PC-3 (cell line): Measurements from ENCODE around the gene KCNQ2. TPM values are rescaled to one million over a fixed set of nuclear protein-coding genes. Genes with fewer than 3 reads are reported as not detected.

Experiments
- ATAC-seq: fragments of 200-7000 bp; cut with Tn5 transposase; 2 replicates; pipeline ENCODE4 v1.9.1; 2020; ENCODE audit warnings: mild to moderate bottlenecking, moderate library complexity
- BruUV-seq: library from RNA; stranded (reverse); fragments of 400-500 nt; replicated peaks from 2 replicates; lab custom pipeline; 2021; lab: Mats Ljungman, UMichigan
- CTCF ChIA-PET: fragments of 300-600 bp; sonication (Branson Sonifier 250); formaldehyde crosslinking; loops from one replicate; lab custom pipeline; 2022; ENCODE audit warnings: antibody characterized with exemption; lab: Charles Lee
- POLR2A ChIA-PET: fragments of 300-600 bp; sonication (Branson Sonifier 250); formaldehyde crosslinking; loops from one replicate; lab custom pipeline; 2022; ENCODE audit warnings: antibody characterized with exemption; ENCODE audit not compliant: unreplicated experiment; lab: Charles Lee
- DNase-seq: peaks from one replicate; pipeline ENCODE4 v3.0.0-alpha.2; 2015
- H2AFZ ChIP-seq: fragments of 300-600 bp; sonication (generic); 2 replicates; pipeline ENCODE4 v1.6.0; 2016; ENCODE audit warnings: antibody characterized with exemption, low read length
- H3F3A ChIP-seq: fragments of 300-600 bp; sonication (generic); one replicate; pipeline ENCODE4 v1.6.0; 2017; ENCODE audit warnings: antibody characterized with exemption, low read length, control low read depth, mild to moderate bottlenecking; ENCODE audit not compliant: unreplicated experiment
- H3K27ac ChIP-seq: fragments of 300-600 bp; sonication (generic); 2 replicates; pipeline ENCODE4 v1.5.1; 2016; ENCODE audit warnings: mild to moderate bottlenecking, low read length
- H3K27me3 ChIP-seq: fragments of 300-600 bp; sonication (generic); 2 replicates; pipeline ENCODE4 v1.6.1; 2016; ENCODE audit warnings: low read length, mixed read lengths
- H3K36me3 ChIP-seq: fragments of 300-600 bp; sonication (generic); 2 replicates; pipeline ENCODE4 v1.6.1; 2016; ENCODE audit warnings: low read depth, mixed run types, low read length, mixed read lengths
- H3K4me1 ChIP-seq: fragments of 300-600 bp; sonication (generic); 2 replicates; pipeline ENCODE4 v1.5.1; 2016; ENCODE audit warnings: low read length; ENCODE audit not compliant: insufficient read depth
- H3K4me2 ChIP-seq: fragments of 300-600 bp; sonication (generic); 2 replicates; pipeline ENCODE4 v1.6.0; 2016; ENCODE audit warnings: low read length
- H3K4me3 ChIP-seq: fragments of 300-600 bp; sonication (generic); 2 replicates; pipeline ENCODE4 v1.5.1; 2016; ENCODE audit warnings: mild to moderate bottlenecking, low read length, mixed read lengths
- H3K79me2 ChIP-seq: fragments of 300-600 bp; sonication (generic); 2 replicates; pipeline ENCODE4 v1.6.1; 2017; ENCODE audit warnings: low read length, mixed read lengths
- H3K9ac ChIP-seq: fragments of 300-600 bp; sonication (generic); 2 replicates; pipeline ENCODE4 v1.6.0; 2016; ENCODE audit warnings: mild to moderate bottlenecking, low read length
- H3K9me2 ChIP-seq: fragments of 300-600 bp; sonication (generic); replicated peaks from 2 replicates; pipeline ENCODE4 v1.6.1; 2016; ENCODE audit warnings: mixed run types, low read length, mixed read lengths
- H3K9me3 ChIP-seq: fragments of 300-600 bp; sonication (generic); 2 replicates; pipeline ENCODE4 v1.6.1; 2016; ENCODE audit warnings: low read length, mixed read lengths
- H4K20me1 ChIP-seq: fragments of 300-600 bp; sonication (generic); 2 replicates; pipeline ENCODE4 v1.6.1; 2016; ENCODE audit warnings: low read length, mixed read lengths
- EZH2 ChIP-seq: fragments of 300-600 bp; sonication (generic); IDR thresholded peaks from one replicate; pipeline ENCODE4 v1.6.1; 2017; ENCODE audit warnings: antibody characterized with exemption, mild to moderate bottlenecking, low read length; ENCODE audit not compliant: unreplicated experiment
- EZH2phosphoT487 ChIP-seq: fragments of 300-600 bp; sonication (generic); IDR thresholded peaks from 2 replicates; pipeline ENCODE4 v1.6.1; 2018; ENCODE audit warnings: mild to moderate bottlenecking, antibody characterized with exemption, low read length, borderline replicate concordance
- intact Hi-C: fragments of 100-400 bp; cut with micrococcal nuclease; formaldehyde crosslinking; loops from 2 replicates; pipeline ENCODE4 v1.9.0; 2023
- total RNA-seq: library from RNA; depleted of rRNA; stranded (reverse); fragments of >200 nt; gene quantifications from 2 replicates; pipeline ENCODE4 v1.2.3, GENCODE V29; 2014
- TF ChIP-seq, protein P1 (sequence below): fragments of 300-600 bp; sonication (generic); conservative IDR thresholded peaks from 2 replicates; pipeline ENCODE4 v1.5.1; 2017; ENCODE audit warnings: antibody characterized with exemption, low read depth, mild to moderate bottlenecking, low read length

The KCNQ2 gene
- total RNA-seq, 1 experiment from 2014 or later: not detected

DNA sequence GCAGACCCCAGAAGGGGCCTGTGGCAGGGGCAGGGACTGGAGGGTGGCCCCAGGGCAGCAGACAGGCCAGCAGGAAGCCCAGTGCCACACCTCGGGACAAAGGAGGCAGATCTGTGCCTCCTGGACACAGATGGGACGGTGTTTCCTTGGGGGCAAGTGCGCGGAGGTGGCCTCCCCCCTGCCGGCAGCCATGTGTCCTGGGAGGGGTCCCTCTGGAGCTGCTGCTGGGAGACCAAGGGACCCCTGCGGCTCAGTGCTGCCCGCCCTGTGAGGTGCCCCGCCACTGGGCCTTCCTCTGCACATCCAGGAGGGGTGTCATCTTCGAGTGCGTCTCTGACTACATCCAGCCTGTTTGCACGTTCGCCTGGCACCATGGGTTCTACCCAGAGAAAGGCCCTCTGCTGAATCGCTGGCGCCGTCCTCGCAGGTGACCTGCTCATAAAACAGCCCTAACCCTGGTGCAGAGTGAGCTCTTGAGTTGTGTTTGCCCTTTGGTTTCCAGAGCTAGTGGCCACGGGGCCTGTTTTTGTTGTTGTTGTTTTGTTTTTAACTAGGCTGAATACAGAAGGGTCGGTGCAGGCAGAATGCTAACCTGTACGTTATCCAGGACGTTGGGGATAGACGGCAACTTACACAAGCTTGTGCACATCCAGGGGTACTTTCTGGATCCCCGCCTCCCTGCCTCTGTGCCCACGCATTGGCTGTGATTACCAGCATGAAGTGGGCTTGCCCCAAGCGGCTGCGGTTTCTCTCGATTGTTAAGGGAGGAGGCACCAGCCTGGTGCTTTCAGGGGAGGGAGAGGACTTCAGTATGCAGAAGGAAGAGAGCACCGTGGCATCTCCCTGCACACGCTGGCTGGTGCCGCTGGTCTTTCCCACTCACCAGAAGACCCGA, 1.3 kb upstream of the KCNQ2 start:
- CTCF ChIA-PET: no interaction called here
- no peaks in the 10 kb centered on the region for H3K79me2 ChIP-seq
- peaks cover 47% of the 10 kb centered on the region for H3K27me3 ChIP-seq

DNA sequence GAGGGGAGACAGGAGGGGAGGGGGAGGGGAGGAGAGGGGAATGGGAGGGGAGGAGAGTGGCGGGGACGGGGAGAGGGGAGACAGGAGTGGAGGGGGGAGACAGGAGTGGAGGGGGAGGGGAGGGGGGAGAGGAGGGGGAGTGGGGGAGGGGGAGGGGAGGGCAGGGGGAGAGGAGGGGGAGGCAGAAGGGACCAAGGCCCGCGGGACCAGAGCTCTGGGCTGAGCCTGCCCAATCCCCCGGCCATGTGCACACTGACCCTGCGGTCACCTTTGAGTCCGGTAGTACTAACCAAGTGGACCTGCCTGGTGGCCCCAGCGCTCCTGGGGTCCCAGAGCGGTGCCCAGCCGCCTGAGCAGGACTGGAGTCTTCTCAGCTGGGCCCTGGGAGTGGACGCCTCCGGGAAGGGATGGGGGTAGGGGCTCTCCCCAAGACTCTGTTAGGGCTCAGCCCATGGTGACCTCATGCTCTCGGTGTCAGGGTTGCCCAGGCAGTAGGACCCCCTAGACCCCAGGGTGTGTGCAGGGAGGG, 471 bp upstream of the KCNQ2 start:
- H3K27ac ChIP-seq: no peak overlapping the region
- POLR2A ChIA-PET: no interaction called here
- H3K4me1 ChIP-seq: no peaks in the 10 kb centered on the region
- no peaks in the 10 kb centered on the region for H3F3A ChIP-seq
- no peak for ATAC-seq
- H3K4me3 ChIP-seq: no peak overlapping the region
- no peak for TF ChIP-seq EZH2
- no peak for TF ChIP-seq EZH2phosphoT487
- TF ChIP-seq, protein P1, sequence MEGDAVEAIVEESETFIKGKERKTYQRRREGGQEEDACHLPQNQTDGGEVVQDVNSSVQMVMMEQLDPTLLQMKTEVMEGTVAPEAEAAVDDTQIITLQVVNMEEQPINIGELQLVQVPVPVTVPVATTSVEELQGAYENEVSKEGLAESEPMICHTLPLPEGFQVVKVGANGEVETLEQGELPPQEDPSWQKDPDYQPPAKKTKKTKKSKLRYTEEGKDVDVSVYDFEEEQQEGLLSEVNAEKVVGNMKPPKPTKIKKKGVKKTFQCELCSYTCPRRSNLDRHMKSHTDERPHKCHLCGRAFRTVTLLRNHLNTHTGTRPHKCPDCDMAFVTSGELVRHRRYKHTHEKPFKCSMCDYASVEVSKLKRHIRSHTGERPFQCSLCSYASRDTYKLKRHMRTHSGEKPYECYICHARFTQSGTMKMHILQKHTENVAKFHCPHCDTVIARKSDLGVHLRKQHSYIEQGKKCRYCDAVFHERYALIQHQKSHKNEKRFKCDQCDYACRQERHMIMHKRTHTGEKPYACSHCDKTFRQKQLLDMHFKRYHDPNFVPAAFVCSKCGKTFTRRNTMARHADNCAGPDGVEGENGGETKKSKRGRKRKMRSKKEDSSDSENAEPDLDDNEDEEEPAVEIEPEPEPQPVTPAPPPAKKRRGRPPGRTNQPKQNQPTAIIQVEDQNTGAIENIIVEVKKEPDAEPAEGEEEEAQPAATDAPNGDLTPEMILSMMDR: no peak
- no TSS peak for BruUV-seq
- no peaks in the 10 kb centered on the region for H3K9me3 ChIP-seq
- intact Hi-C loops: no loop called here
- H3K79me2 ChIP-seq: no peaks in the 10 kb centered on the region
- no peaks in the 10 kb centered on the region for H3K9me2 ChIP-seq
- H3K36me3 ChIP-seq: no peaks in the 10 kb centered on the region
- no peak overlapping the region for H3K4me2 ChIP-seq
- H3K9ac ChIP-seq: no peak overlapping the region
- CTCF ChIA-PET: no interaction called here
- no peaks in the 10 kb centered on the region for H4K20me1 ChIP-seq
- no peak overlapping the region for H2AFZ ChIP-seq
- H3K27me3 ChIP-seq: peaks cover 54% of the 10 kb centered on the region
- no peak for DNase-seq

More for the DNA sequence above, 1.3 kb upstream of the KCNQ2 start:
- Histone ChIP-seq H3K4me1 (no peaks in the 10 kb centered on the region), H3K9me3 (no peaks in the 10 kb centered on the region), H3K9ac (no peak overlapping the region), H3K9me2 (no peaks in the 10 kb centered on the region), H3K36me3 (no peaks in the 10 kb centered on the region), H3F3A (no peaks in the 10 kb centered on the region), H3K27ac (no peak overlapping the region), H3K4me3 (no peak overlapping the region), H4K20me1 (no peaks in the 10 kb centered on the region), H3K4me2 (no peak overlapping the region), H2AFZ (no peak overlapping the region)
- intact Hi-C loops: no loop called here
- no peak for TF ChIP-seq EZH2phosphoT487
- TF ChIP-seq, protein P1: no peak
- DNase-seq (no peak), ATAC-seq (no peak)
- POLR2A ChIA-PET: no interaction called here
- BruUV-seq: no TSS peak

DNA sequence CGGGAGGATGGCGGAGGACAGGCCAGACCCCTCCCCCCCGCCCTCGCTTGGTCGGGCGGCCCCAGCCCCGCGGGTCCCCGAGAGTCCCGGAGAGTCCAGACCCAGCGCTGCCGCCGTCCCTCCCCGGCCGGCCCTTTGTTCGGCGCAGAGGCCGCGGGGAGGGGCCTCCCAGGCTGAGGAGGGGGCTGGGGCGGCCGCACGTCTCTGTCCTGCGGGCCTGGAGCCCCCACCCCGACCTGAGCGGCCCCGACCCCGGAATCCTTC, 806 bp downstream of the KCNQ2 start:
- Histone ChIP-seq H3F3A (no peaks in the 10 kb centered on the region), H3K27ac (no peak overlapping the region), H3K27me3 (peaks cover 63% of the 10 kb centered on the region), H3K36me3 (no peaks in the 10 kb centered on the region), H3K4me1 (no peaks in the 10 kb centered on the region), H3K9me2 (no peaks in the 10 kb centered on the region), H3K9me3 (no peaks in the 10 kb centered on the region), H3K4me3 (no peak overlapping the region), H2AFZ (no peak overlapping the region), H4K20me1 (no peaks in the 10 kb centered on the region), H3K79me2 (no peaks in the 10 kb centered on the region), H3K4me2 (no peak overlapping the region), H3K9ac (no peak overlapping the region)
- POLR2A ChIA-PET: no interaction called here
- intact Hi-C loops: no loop called here
- no TSS peak for BruUV-seq
- CTCF ChIA-PET: no interaction called here
- TF ChIP-seq EZH2phosphoT487 (no peak), EZH2 (no peak)
- TF ChIP-seq, protein P1: no peak
- ATAC-seq: no peak
- DNase-seq: no peak
